Progenitor cell of endocrine pancreas (in vitro differentiated cells): Measurements from ENCODE around the gene COL12A1. TPM values are rescaled to one million over a fixed set of nuclear protein-coding genes. Genes with fewer than 3 reads are reported as not detected.

Experiments used
- DNase-seq: peaks from one replicate; pipeline ENCODE4 v3.0.0; 2021; ENCODE audit warnings: low spot score; ENCODE audit not compliant: unreplicated experiment
- H3K27ac Mint-ChIP-seq: 2 replicates; pipeline ENCODE4 v1.8.0; 2021; ENCODE audit warnings: mild to moderate bottlenecking, moderate library complexity, mixed read lengths
- H3K27me3 Mint-ChIP-seq: 2 replicates; pipeline ENCODE4 v1.8.0; 2021; ENCODE audit warnings: mixed read lengths
- H3K36me3 Mint-ChIP-seq: 2 replicates; pipeline ENCODE4 v1.8.0; 2022; ENCODE audit warnings: mixed read lengths; ENCODE audit not compliant: insufficient read depth
- H3K4me1 Mint-ChIP-seq: 2 replicates; pipeline ENCODE4 v1.8.0; 2021; ENCODE audit warnings: low read depth, mixed read lengths
- H3K4me3 Mint-ChIP-seq: 2 replicates; pipeline ENCODE4 v1.8.0; 2021; ENCODE audit warnings: low read depth, mild to moderate bottlenecking, moderate library complexity, mixed read lengths
- H3K9me3 Mint-ChIP-seq: 2 replicates; pipeline ENCODE4 v1.8.0; 2021; ENCODE audit warnings: low read depth, mixed read lengths
- total RNA-seq: library from RNA; stranded (reverse); gene quantifications from 2 replicates; pipeline ENCODE4 v1.2.1, GENCODE V29; 2021
- TF ChIP-seq, protein P1 (sequence below): fragments of 200-600 bp; sonication (generic); IDR thresholded peaks from one replicate; pipeline ENCODE4 v1.5.0; 2021; ENCODE audit warnings: antibody characterized with exemption, mild to moderate bottlenecking; ENCODE audit not compliant: unreplicated experiment

COL12A1 gene
- total RNA-seq, 1 donor from 2014 or later: 2.0 TPM

GRCh38 chr6:75126518-75126917 lies 79.3 kb downstream of the COL12A1 start:
- H3K27ac Mint-ChIP-seq: no peak overlapping the region
- TF ChIP-seq, protein P1, sequence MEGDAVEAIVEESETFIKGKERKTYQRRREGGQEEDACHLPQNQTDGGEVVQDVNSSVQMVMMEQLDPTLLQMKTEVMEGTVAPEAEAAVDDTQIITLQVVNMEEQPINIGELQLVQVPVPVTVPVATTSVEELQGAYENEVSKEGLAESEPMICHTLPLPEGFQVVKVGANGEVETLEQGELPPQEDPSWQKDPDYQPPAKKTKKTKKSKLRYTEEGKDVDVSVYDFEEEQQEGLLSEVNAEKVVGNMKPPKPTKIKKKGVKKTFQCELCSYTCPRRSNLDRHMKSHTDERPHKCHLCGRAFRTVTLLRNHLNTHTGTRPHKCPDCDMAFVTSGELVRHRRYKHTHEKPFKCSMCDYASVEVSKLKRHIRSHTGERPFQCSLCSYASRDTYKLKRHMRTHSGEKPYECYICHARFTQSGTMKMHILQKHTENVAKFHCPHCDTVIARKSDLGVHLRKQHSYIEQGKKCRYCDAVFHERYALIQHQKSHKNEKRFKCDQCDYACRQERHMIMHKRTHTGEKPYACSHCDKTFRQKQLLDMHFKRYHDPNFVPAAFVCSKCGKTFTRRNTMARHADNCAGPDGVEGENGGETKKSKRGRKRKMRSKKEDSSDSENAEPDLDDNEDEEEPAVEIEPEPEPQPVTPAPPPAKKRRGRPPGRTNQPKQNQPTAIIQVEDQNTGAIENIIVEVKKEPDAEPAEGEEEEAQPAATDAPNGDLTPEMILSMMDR: no peak
- H3K4me1 Mint-ChIP-seq: no peaks in the 10 kb centered on the region
- H3K9me3 Mint-ChIP-seq: no peaks in the 10 kb centered on the region
- no peak for DNase-seq
- H3K36me3 Mint-ChIP-seq: no peaks in the 10 kb centered on the region
- H3K4me3 Mint-ChIP-seq: no peak overlapping the region
- no peaks in the 10 kb centered on the region for H3K27me3 Mint-ChIP-seq

- TF ChIP-seq, protein P1: no peak
- Mint-ChIP-seq H3K27me3 (no peaks in the 10 kb centered on the region), H3K4me1 (no peaks in the 10 kb centered on the region), H3K27ac (no peak overlapping the region), H3K9me3 (no peaks in the 10 kb centered on the region), H3K4me3 (no peak overlapping the region), H3K36me3 (no peaks in the 10 kb centered on the region)
- DNase-seq: no peak
Observed at GRCh38 chr6:75124983-75125382, 80.9 kb downstream of the COL12A1 start.

DNA sequence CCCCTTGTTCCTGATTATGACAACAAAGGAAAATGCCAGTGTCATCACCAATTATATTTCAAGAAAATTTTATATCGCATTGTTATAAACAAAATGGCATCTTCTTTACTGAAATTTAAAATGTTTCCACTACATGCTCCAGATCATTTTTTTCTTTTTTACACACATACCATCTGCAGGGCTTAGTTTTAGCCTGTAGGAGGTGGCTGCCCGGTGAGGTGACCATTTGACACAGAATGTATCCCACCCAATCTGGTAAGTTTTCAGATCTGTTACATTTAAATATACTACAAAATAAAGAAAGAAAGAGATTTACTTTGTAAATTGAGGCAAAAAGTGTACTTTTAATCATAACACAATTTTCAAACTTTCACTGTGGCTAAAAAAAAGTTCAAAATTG lies 81.8 kb downstream of the COL12A1 start:
- DNase-seq: no peak
- Mint-ChIP-seq H3K27me3 (no peaks in the 10 kb centered on the region), H3K4me1 (no peaks in the 10 kb centered on the region), H3K4me3 (no peak overlapping the region), H3K36me3 (no peaks in the 10 kb centered on the region), H3K27ac (no peak overlapping the region), H3K9me3 (no peaks in the 10 kb centered on the region)
- TF ChIP-seq, protein P1: peak; percentile 13

DNA sequence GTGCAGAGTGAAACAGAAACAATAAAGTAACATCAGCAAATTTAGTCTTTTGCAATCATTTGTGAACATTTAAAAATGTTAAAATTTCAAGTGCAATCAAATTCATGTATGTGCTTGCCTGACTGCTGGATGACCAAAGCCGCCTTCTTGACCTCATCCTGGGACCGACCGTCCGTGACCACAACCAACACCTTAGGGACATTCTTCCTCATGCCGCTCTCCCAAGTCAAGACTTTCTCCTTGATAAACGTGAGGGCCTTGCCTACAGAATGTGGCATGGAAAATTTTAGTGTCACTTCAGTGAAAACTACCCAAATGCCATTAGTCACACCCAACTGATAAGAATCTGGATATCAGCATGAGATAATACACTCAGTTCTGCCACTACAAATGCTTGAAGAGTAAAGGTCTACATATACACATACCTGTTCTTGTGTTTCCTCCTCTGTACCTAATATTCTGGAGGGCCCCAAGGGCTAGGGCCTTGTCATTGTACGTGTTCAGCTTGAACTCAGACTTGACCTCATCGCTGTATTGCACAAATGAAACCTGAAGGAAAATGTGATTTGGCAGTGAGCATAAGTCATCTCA lies 86.8 kb downstream of the COL12A1 start:
- no peaks in the 10 kb centered on the region for H3K9me3 Mint-ChIP-seq
- no peak overlapping the region for H3K4me3 Mint-ChIP-seq
- no peaks in the 10 kb centered on the region for H3K27me3 Mint-ChIP-seq
- TF ChIP-seq, protein P1: no peak
- peaks cover 12% of the 10 kb centered on the region for H3K4me1 Mint-ChIP-seq
- H3K36me3 Mint-ChIP-seq: no peaks in the 10 kb centered on the region
- H3K27ac Mint-ChIP-seq: no peak overlapping the region
- DNase-seq: no peak

GRCh38 chr6:75117701-75118100 lies 88.2 kb downstream of the COL12A1 start:
- Mint-ChIP-seq H3K27me3 (no peaks in the 10 kb centered on the region), H3K36me3 (no peaks in the 10 kb centered on the region)

More at GRCh38 chr6:75117701-75118100, 88.2 kb downstream of the COL12A1 start:
- Mint-ChIP-seq H3K9me3 (no peaks in the 10 kb centered on the region), H3K27ac (no peak overlapping the region), H3K4me1 (peaks cover 12% of the 10 kb centered on the region), H3K4me3 (no peak overlapping the region)
- DNase-seq: no peak
- TF ChIP-seq, protein P1: no peak
